Esophagus muscularis mucosa (tissue), 4 donors: ENCODE results near the gene HSDL2. TPM values are rescaled to one million over a fixed set of nuclear protein-coding genes. Genes with fewer than 3 reads are reported as not detected.

Source experiments
- DNase-seq: peaks from one replicate; pipeline ENCODE4 v3.0.0-alpha.2; 2017; ENCODE audit errors: extremely low spot score
- H3K27ac ChIP-seq, 4 donors: fragments of 200-600 bp; sonication (generic); replicated peaks in 1 of 4; 1 replicate in 3 of 4; 2 replicates in 1 of 4; pipeline ENCODE4 v1.5.1; 2016 to 2019; ENCODE audit warnings: mild to moderate bottlenecking in 1 of 4
- H3K27me3 ChIP-seq, 4 donors: fragments of 200-600 bp; sonication (generic); one replicate each; pipeline versions ENCODE4 v1.5.1 to v1.6.0; 2016 to 2019
- H3K36me3 ChIP-seq, 4 donors: fragments of 200-600 bp; sonication (generic); one replicate each; pipeline ENCODE4 v1.5.1; 2016 to 2019
- H3K4me1 ChIP-seq, 4 donors: fragments of 200-600 bp; sonication (generic); one replicate each; pipeline ENCODE4 v1.5.1; 2016 to 2019
- H3K4me3 ChIP-seq, 4 donors: fragments of 200-600 bp; sonication (generic); 1 replicate in 2 of 4; 2 replicates in 2 of 4; pipeline ENCODE4 v1.5.1; 2016 to 2019; ENCODE audit warnings: mild to moderate bottlenecking in 4 of 4, moderate library complexity in 1 of 4
- H3K9me3 ChIP-seq, 4 donors: fragments of 200-600 bp; sonication (generic); 1 replicate in 3 of 4; 2 replicates in 1 of 4; pipeline ENCODE4 v1.5.1; 2016 to 2019
- CTCF ChIP-seq, 3 experiments: fragments of 200-600 bp in 2 of 3; fragments of 450-650 bp in 1 of 3; sonication (generic) in 2 of 3; IDR thresholded peaks; one replicate each; pipeline ENCODE4 v1.5.1; 2017 to 2019; ENCODE audit warnings: antibody characterized with exemption in 3 of 3, mild to moderate bottlenecking in 2 of 3, moderate library complexity in 1 of 3
- EP300 ChIP-seq: sonication (generic); formaldehyde crosslinking; IDR thresholded peaks from one replicate; pipeline ENCODE4 v1.6.1; 2017; ENCODE audit warnings: antibody characterized with exemption
- POLR2A ChIP-seq: fragments of 450-650 bp; IDR thresholded peaks from one replicate; pipeline ENCODE4 v1.6.1; 2017; ENCODE audit warnings: antibody characterized with exemption, moderate library complexity, mild to moderate bottlenecking, low read depth
- POLR2AphosphoS5 ChIP-seq, 2 donors: sonication (generic); formaldehyde crosslinking; IDR thresholded peaks; one replicate each; pipeline ENCODE4 v1.6.1; 2017; ENCODE audit warnings: antibody characterized with exemption in 2 of 2
- WGBS: methylation state at CpG from one replicate; pipeline ENCODE4 v1.1.5; 2018; 5-methylcytosine and 5-hydroxymethylcytosine counted together
- intact Hi-C: fragments of 100-400 bp; cut with DNase I; formaldehyde crosslinking; loops from one replicate; pipeline ENCODE4 v1.15.1; 2023
- total RNA-seq, 4 donors: library from RNA; depleted of rRNA; stranded (reverse); fragments of >200 nt; gene quantifications; one replicate each; pipeline versions ENCODE4 v1.1.0 to v1.2.1, GENCODE V29; 2016

HSDL2 gene
- total RNA-seq, 4 donors from 2014 or later = 34.3 to 73.1 (median 50.0) TPM

GRCh38 chr9:112489039-112489546 lies 109.2 kb downstream of the HSDL2 start:
- no peak overlapping the region for H3K4me3 ChIP-seq
- WGBS = 82% methylated on average over 5 of the region's 5 CpGs

GRCh38 chr9:112489876-112490666 lies 110.2 kb downstream of the HSDL2 start:
- Histone ChIP-seq H3K27ac (no peak overlapping the region), H3K9me3 (peaks cover 0 to 19% (median 17%) of the 10 kb centered on the region in 4 donors), H3K4me1 (peaks cover 5 to 20% (median 15%) of the 10 kb centered on the region in 4 donors), H3K36me3 (no peaks in the 10 kb centered on the region), H3K27me3 (no peaks in the 10 kb centered on the region), H3K4me3 (no peak overlapping the region)
- intact Hi-C loops = loop anchor here (5.0 to 10.0 kb wide), 3 partner anchors 113 to 325 kb away; no protein-coding TSS in a partner anchor
- 91% methylated on average over 4 of the region's 4 CpGs for WGBS
- DNase-seq = no peak
- TF ChIP-seq CTCF (IDR thresholded peaks at IDR 0.05) = no peak

More at GRCh38 chr9:112489039-112489546, 109.2 kb downstream of the HSDL2 start:
- no peak for DNase-seq
- Histone ChIP-seq H3K4me1 (peaks cover 5 to 20% (median 15%) of the 10 kb centered on the region in 4 donors), H3K9me3 (peaks cover 0 to 9% (median 8%) of the 10 kb centered on the region in 4 donors), H3K36me3 (no peaks in the 10 kb centered on the region), H3K27ac (no peak overlapping the region), H3K27me3 (no peaks in the 10 kb centered on the region)
- intact Hi-C loops = loop anchor here (5.0 to 10.0 kb wide), 3 partner anchors 112 to 326 kb away; no protein-coding TSS in a partner anchor
- no peak for TF ChIP-seq CTCF (IDR thresholded peaks at IDR 0.05)
- TF ChIP-seq POLR2AphosphoS5 (IDR thresholded peaks at IDR 0.05) = no peak
- TF ChIP-seq EP300 = no peak
- TF ChIP-seq POLR2A = no peak

GRCh38 chr9:112493393-112494137 lies 113.7 kb downstream of the HSDL2 start:
- intact Hi-C loops = no loop called here
- TF ChIP-seq EP300 (no peak), POLR2AphosphoS5 (IDR thresholded peaks at IDR 0.05) (no peak)
- Histone ChIP-seq H3K4me3 (no peak overlapping the region), H3K9me3 (peaks cover 0 to 26% (median 20%) of the 10 kb centered on the region in 4 donors), H3K27ac (no peak overlapping the region), H3K27me3 (no peaks in the 10 kb centered on the region), H3K36me3 (no peaks in the 10 kb centered on the region), H3K4me1 (no peaks in the 10 kb centered on the region)
- DNase-seq = no peak
- WGBS = 89% methylated on average over 1 of the region's 1 CpG

- no peak for DNase-seq
- Histone ChIP-seq H3K36me3 (no peaks in the 10 kb centered on the region), H3K4me1 (no peaks in the 10 kb centered on the region), H3K27ac (no peak overlapping the region), H3K27me3 (no peaks in the 10 kb centered on the region), H3K4me3 (no peak overlapping the region), H3K9me3 (peaks cover 0 to 26% (median 20%) of the 10 kb centered on the region in 4 donors)
- TF ChIP-seq POLR2AphosphoS5 (IDR thresholded peaks at IDR 0.05) (no peak), CTCF (IDR thresholded peaks at IDR 0.05) (no peak), POLR2A (no peak), EP300 (no peak)
- WGBS = 95% methylated on average over 1 of the region's 1 CpG
- intact Hi-C loops = no loop called here
Observed at GRCh38 chr9:112494153-112494552, 114.2 kb downstream of the HSDL2 start.

GRCh38 chr9:112495614-112496013 lies 115.7 kb downstream of the HSDL2 start:
- H3K27ac ChIP-seq = no peak overlapping the region

More at GRCh38 chr9:112495614-112496013, 115.7 kb downstream of the HSDL2 start:
- Histone ChIP-seq H3K4me3 (no peak overlapping the region), H3K9me3 (peaks cover 0 to 26% (median 20%) of the 10 kb centered on the region in 4 donors), H3K27me3 (no peaks in the 10 kb centered on the region), H3K4me1 (no peaks in the 10 kb centered on the region), H3K36me3 (no peaks in the 10 kb centered on the region)
- intact Hi-C loops = no loop called here
- TF ChIP-seq POLR2A = no peak
- TF ChIP-seq EP300 = no peak
- TF ChIP-seq POLR2AphosphoS5 (IDR thresholded peaks at IDR 0.05) = no peak
- TF ChIP-seq CTCF (IDR thresholded peaks at IDR 0.05) = no peak
- 79% methylated on average over 4 of the region's 4 CpGs for whole genome bisulfite sequencing
- no peak for DNase-seq
